ENCODE results near the gene ENPP3. TPM values are rescaled to one million over a fixed set of nuclear protein-coding genes. Genes with fewer than 3 reads are reported as not detected.

ENPP3 gene
- 0.05 and 0.08 TPM in 2 replicates for total RNA-seq
- polyA plus RNA-seq (2012) = 0.03 TPM

- no peak for DNase-seq (ENCODE audit: low read depth)
Measured at GRCh38 chr6:131636880-131637792, at the start of gene ENPP3. ENPP3 (plus strand) TSS chr6:131637302; CDS start chr6:131637385, 83 bp downstream.

GRCh38 chr6:131587909-131588308 lies 49.2 kb upstream of the ENPP3 start:
- no peak for DNase-seq (ENCODE audit: low read depth)

- no peak for DNase-seq (ENCODE audit: low read depth)
Measured at GRCh38 chr6:131588643-131589042, 48.5 kb upstream of the ENPP3 start.

- no peak for DNase-seq (ENCODE audit: low read depth)
Measured at GRCh38 chr6:131592935-131593334, 44.2 kb upstream of the ENPP3 start.

- DNase-seq (ENCODE audit: low read depth) = no peak
Measured at GRCh38 chr6:131594074-131594473, 43.0 kb upstream of the ENPP3 start.

- no peak for DNase-seq (ENCODE audit: low read depth)
Measured at GRCh38 chr6:131597446-131597845, 39.7 kb upstream of the ENPP3 start.

- DNase-seq (ENCODE audit: low read depth) = peak; percentile 24
Measured at GRCh38 chr6:131600716-131601115, 36.4 kb upstream of the ENPP3 start.

- DNase-seq (ENCODE audit: low read depth) = peak; percentile 31
Measured at GRCh38 chr6:131602781-131603312, 34.3 kb upstream of the ENPP3 start.

GRCh38 chr6:131613296-131613925 lies 23.7 kb upstream of the ENPP3 start:
- DNase-seq (ENCODE audit: low read depth) = no peak

GRCh38 chr6:131615275-131615674 lies 21.8 kb upstream of the ENPP3 start:
- no peak for DNase-seq (ENCODE audit: low read depth)

GRCh38 chr6:131627724-131628682 lies 9.1 kb upstream of the ENPP3 start, which contains the start of gene MED23:
MED23 (minus strand) TSS chr6:131628242; CDS start chr6:131628049, 193 bp downstream.
- peak; percentile 96 for DNase-seq (ENCODE audit: low read depth)

GRCh38 chr6:131628726-131629125 lies 8.4 kb upstream of the ENPP3 start:
- no peak for DNase-seq (ENCODE audit: low read depth)

- no peak for DNase-seq (ENCODE audit: low read depth)
Measured at GRCh38 chr6:131629651-131630050, 7.5 kb upstream of the ENPP3 start.

- no peak for DNase-seq (ENCODE audit: low read depth)
Measured at GRCh38 chr6:131631625-131632289, 5.3 kb upstream of the ENPP3 start.

- no peak for DNase-seq (ENCODE audit: low read depth)
Measured at GRCh38 chr6:131635384-131636340, 1.4 kb upstream of the ENPP3 start.

- DNase-seq (ENCODE audit: low read depth) = no peak
Measured at GRCh38 chr6:131638013-131638412, 911 bp downstream of the ENPP3 start.

- no peak for DNase-seq (ENCODE audit: low read depth)
Measured at GRCh38 chr6:131640100-131640499, 3.0 kb downstream of the ENPP3 start.

GRCh38 chr6:131640576-131640975 lies 3.5 kb downstream of the ENPP3 start:
- DNase-seq (ENCODE audit: low read depth) = no peak

- no peak for DNase-seq (ENCODE audit: low read depth)
Measured at GRCh38 chr6:131641554-131641953, 4.5 kb downstream of the ENPP3 start.

Measured in myocyte (in vitro differentiated cells).